GM12872 (cell line): Measurements from ENCODE around the gene MACROD2.

Experiments
- TF ChIP-seq, protein P1 (sequence below): IDR thresholded peaks from 3 replicates; pipeline ENCODE4 v1.5.1; 2011; ENCODE audit warnings: low read depth, mild to moderate bottlenecking, low read length, moderate library complexity; ENCODE audit not compliant: insufficient read depth

Gene MACROD2

GRCh38 chr20:15155848-15156401 is 1160.6 kb downstream of the MACROD2 start:
- TF ChIP-seq, protein P1, sequence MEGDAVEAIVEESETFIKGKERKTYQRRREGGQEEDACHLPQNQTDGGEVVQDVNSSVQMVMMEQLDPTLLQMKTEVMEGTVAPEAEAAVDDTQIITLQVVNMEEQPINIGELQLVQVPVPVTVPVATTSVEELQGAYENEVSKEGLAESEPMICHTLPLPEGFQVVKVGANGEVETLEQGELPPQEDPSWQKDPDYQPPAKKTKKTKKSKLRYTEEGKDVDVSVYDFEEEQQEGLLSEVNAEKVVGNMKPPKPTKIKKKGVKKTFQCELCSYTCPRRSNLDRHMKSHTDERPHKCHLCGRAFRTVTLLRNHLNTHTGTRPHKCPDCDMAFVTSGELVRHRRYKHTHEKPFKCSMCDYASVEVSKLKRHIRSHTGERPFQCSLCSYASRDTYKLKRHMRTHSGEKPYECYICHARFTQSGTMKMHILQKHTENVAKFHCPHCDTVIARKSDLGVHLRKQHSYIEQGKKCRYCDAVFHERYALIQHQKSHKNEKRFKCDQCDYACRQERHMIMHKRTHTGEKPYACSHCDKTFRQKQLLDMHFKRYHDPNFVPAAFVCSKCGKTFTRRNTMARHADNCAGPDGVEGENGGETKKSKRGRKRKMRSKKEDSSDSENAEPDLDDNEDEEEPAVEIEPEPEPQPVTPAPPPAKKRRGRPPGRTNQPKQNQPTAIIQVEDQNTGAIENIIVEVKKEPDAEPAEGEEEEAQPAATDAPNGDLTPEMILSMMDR, result no peak

DNA sequence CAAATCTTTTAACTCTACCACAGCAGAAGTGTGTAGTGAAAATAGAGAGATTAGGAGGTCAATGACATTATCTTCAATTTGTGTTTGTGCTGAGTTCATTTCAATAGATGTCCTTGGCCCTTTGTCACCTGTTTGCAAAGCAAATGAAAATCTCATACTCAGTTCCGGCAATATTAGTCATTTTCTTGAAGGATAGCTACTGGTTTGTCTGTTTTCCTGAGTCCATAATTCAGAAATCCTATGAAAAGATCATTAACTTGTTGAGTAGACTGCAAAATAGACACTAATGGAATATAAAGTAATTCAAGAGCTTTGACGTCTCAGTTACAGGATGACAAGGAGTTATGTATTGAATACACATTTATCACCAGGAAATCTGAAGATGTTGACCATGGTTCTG is 1163.2 kb downstream of the MACROD2 start:
- TF ChIP-seq, protein P1, result no peak

DNA sequence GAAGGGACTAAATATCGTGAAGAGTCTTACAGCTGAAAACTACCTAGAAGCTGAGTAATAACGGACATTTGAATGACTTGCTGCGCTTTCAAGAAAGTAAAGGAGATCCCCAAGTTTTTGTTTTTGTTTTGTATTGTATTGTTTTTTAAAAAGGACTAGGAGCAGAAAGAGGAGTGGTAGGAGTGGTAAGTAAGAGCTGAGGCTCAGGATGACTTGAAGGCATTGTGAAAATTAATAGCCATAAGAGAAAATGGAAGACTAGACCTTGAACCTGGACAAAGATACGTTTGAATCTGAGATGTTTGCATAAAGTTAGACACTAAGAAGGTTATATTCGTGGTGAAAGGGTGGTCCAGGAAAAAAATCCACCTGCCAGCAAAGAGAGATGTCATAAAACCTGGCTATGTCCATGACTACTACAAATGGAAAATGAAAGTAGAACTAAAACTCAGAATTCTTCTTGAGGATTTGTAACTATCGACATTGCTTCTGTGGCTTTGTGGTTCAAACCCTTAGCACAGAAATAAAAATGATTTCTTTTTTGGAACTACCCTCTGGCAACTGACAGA is 1166.8 kb downstream of the MACROD2 start:
- TF ChIP-seq, protein P1, result no peak

- TF ChIP-seq, protein P1, result no peak
Measured at GRCh38 chr20:15163632-15164031, 1168.3 kb downstream of the MACROD2 start.

- TF ChIP-seq, protein P1, result no peak
Measured at GRCh38 chr20:15164726-15165125, 1169.4 kb downstream of the MACROD2 start.

GRCh38 chr20:15166744-15167143 is 1171.4 kb downstream of the MACROD2 start:
- TF ChIP-seq, protein P1, result no peak

- TF ChIP-seq, protein P1, result no peak
Measured at GRCh38 chr20:15171016-15171415, 1175.7 kb downstream of the MACROD2 start.
